Loucy (cell line): Measurements from ENCODE around the gene PPP1R27.

Experiments
- H2AFZ ChIP-seq: fragments of 200-600 bp; sonication (generic); 2 replicates; pipeline ENCODE4 v1.6.0; 2016; ENCODE audit warnings: antibody characterized with exemption, mild to moderate bottlenecking, low read length, moderate library complexity
- H3F3A ChIP-seq: fragments of 200-600 bp; 2 replicates; pipeline ENCODE4 v1.6.0; 2016; ENCODE audit warnings: antibody characterized with exemption, low read depth, mild to moderate bottlenecking
- H3K27me3 ChIP-seq: fragments of 200-600 bp; sonication (generic); 2 replicates; pipeline ENCODE4 v1.6.1; 2014; ENCODE audit warnings: low read length, mild to moderate bottlenecking; ENCODE audit not compliant: insufficient read depth, poor library complexity, severe bottlenecking
- H3K36me3 ChIP-seq: fragments of 200-600 bp; sonication (generic); 2 replicates; pipeline ENCODE4 v1.6.1; 2016; ENCODE audit warnings: low read length; ENCODE audit not compliant: insufficient read depth
- H3K4me1 ChIP-seq: fragments of 200-600 bp; sonication (generic); 2 replicates; pipeline ENCODE4 v1.5.1; 2014; ENCODE audit warnings: low read length, mild to moderate bottlenecking; ENCODE audit not compliant: insufficient read depth, poor library complexity, severe bottlenecking
- H3K4me2 ChIP-seq: fragments of 200-600 bp; sonication (generic); 2 replicates; pipeline ENCODE4 v1.6.0; 2014; ENCODE audit warnings: antibody characterized with exemption, low read length, low read depth, mild to moderate bottlenecking; ENCODE audit not compliant: poor library complexity, severe bottlenecking
- H3K4me3 ChIP-seq: fragments of 200-600 bp; sonication (generic); 2 replicates; pipeline ENCODE4 v1.5.1; 2014; ENCODE audit warnings: low read length, mild to moderate bottlenecking, mixed read lengths; ENCODE audit not compliant: poor library complexity, severe bottlenecking
- H3K79me2 ChIP-seq: fragments of 200-600 bp; sonication (generic); 2 replicates; pipeline ENCODE4 v1.6.1; 2014; ENCODE audit warnings: low read length; ENCODE audit not compliant: insufficient read depth
- H3K9ac ChIP-seq: fragments of 200-600 bp; sonication (generic); 2 replicates; pipeline ENCODE4 v1.6.0; 2014; ENCODE audit warnings: mild to moderate bottlenecking, low read depth, low read length, moderate library complexity; ENCODE audit not compliant: poor library complexity, severe bottlenecking
- H3K9me2 ChIP-seq: fragments of 200-600 bp; sonication (generic); replicated peaks from 2 replicates; pipeline ENCODE4 v1.6.1; 2016; ENCODE audit warnings: low read depth, low read length, mixed read lengths
- H3K9me3 ChIP-seq: fragments of 200-600 bp; sonication (generic); 2 replicates; pipeline ENCODE4 v1.6.1; 2014; ENCODE audit warnings: mild to moderate bottlenecking, antibody characterized with exemption, low read length, low read depth; ENCODE audit not compliant: insufficient read depth
- H4K20me1 ChIP-seq: fragments of 200-600 bp; sonication (generic); 2 replicates; pipeline ENCODE4 v1.6.0; 2014; ENCODE audit warnings: antibody characterized with exemption, low read length, mild to moderate bottlenecking; ENCODE audit not compliant: insufficient read depth, poor library complexity, severe bottlenecking
- CTCF ChIP-seq: fragments of 200-600 bp; sonication (generic); conservative IDR thresholded peaks from 2 replicates; pipeline ENCODE4 v1.5.1; 2014; ENCODE audit warnings: mild to moderate bottlenecking, antibody characterized with exemption, low read length
- EZH2phosphoT487 ChIP-seq: fragments of 200-600 bp; IDR thresholded peaks from 2 replicates; pipeline ENCODE4 v1.6.1; 2018; ENCODE audit warnings: antibody characterized with exemption, mild to moderate bottlenecking, moderate library complexity, borderline replicate concordance

PPP1R27 gene

GRCh38 chr17:81822996-81823819 is 11.6 kb downstream of the PPP1R27 start:
- Histone ChIP-seq H3K9me3 (no peaks in the 10 kb centered on the region), H2AFZ (no peak overlapping the region), H4K20me1 (no peaks in the 10 kb centered on the region), H3F3A (no peaks in the 10 kb centered on the region), H3K79me2 (peaks cover 6% of the 10 kb centered on the region; the same call in 1 of the 2 replicates), H3K27me3 (no peaks in the 10 kb centered on the region), H3K4me3 (no peak overlapping the region), H3K4me2 (no peak overlapping the region), H3K4me1 (no peaks in the 10 kb centered on the region), H3K9me2 (no peaks in the 10 kb centered on the region), H3K36me3 (no peaks in the 10 kb centered on the region), H3K9ac (no peak overlapping the region)
- TF ChIP-seq CTCF: no peak
- no peak for TF ChIP-seq EZH2phosphoT487

DNA sequence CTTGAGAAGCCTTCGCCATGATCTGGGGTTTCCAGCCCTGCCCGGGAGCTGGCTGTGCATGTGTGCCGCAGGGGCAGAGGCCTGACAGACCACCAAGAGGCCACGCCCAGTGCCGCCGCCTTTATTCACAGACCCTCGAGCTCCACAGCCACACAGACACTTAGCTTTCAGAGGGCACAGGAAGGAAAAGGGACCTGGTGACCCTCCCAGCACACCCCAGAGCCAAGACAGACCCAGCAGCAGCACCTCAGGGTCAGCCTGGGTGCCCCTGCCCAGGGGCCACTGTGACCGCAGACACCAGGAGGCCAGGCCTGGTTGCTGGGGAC is 12.6 kb downstream of the PPP1R27 start:
- H2AFZ ChIP-seq: no peak overlapping the region
- H3K4me1 ChIP-seq: no peaks in the 10 kb centered on the region
- no peaks in the 10 kb centered on the region for H3K36me3 ChIP-seq
- H3K27me3 ChIP-seq: no peaks in the 10 kb centered on the region
- H3F3A ChIP-seq: no peaks in the 10 kb centered on the region
- TF ChIP-seq CTCF: no peak
- H3K79me2 ChIP-seq: peaks cover 4% of the 10 kb centered on the region; the same call in 1 of the 2 replicates
- H3K4me2 ChIP-seq: no peak overlapping the region
- H3K9me3 ChIP-seq: no peaks in the 10 kb centered on the region
- no peak overlapping the region for H3K4me3 ChIP-seq
- no peaks in the 10 kb centered on the region for H3K9me2 ChIP-seq
- H4K20me1 ChIP-seq: no peaks in the 10 kb centered on the region
- H3K9ac ChIP-seq: no peak overlapping the region

GRCh38 chr17:81821603-81822311 is 13.1 kb downstream of the PPP1R27 start:
- H3K9ac ChIP-seq: no peak overlapping the region
- H2AFZ ChIP-seq: no peak overlapping the region
- no peaks in the 10 kb centered on the region for H3K9me2 ChIP-seq
- H3K79me2 ChIP-seq: peaks cover 4% of the 10 kb centered on the region; the same call in 1 of the 2 replicates
- no peak overlapping the region for H3K4me3 ChIP-seq
- H3K36me3 ChIP-seq: no peaks in the 10 kb centered on the region
- H3K4me2 ChIP-seq: no peak overlapping the region
- H3K27me3 ChIP-seq: no peaks in the 10 kb centered on the region
- no peaks in the 10 kb centered on the region for H4K20me1 ChIP-seq
- TF ChIP-seq EZH2phosphoT487 (no peak), CTCF (peak; percentile 45)
- H3K9me3 ChIP-seq: no peaks in the 10 kb centered on the region
- no peaks in the 10 kb centered on the region for H3K4me1 ChIP-seq
- H3F3A ChIP-seq: no peaks in the 10 kb centered on the region
